GM19468 (cell line): ENCODE measurements around the gene NHS.

Source experiments
- ATAC-seq: cut with Tn5 transposase; IDR thresholded peaks from one replicate; pipeline ENCODE4 v1.9.1; 2021; ENCODE audit warnings: mild to moderate bottlenecking, moderate library complexity, moderate number of reproducible peaks; ENCODE audit not compliant: unreplicated experiment; ENCODE audit errors: extremely low read depth

NHS gene

GRCh38 chrX:17403972-17404371 is 29.0 kb downstream of the NHS start:
- no peak for ATAC-seq

DNA sequence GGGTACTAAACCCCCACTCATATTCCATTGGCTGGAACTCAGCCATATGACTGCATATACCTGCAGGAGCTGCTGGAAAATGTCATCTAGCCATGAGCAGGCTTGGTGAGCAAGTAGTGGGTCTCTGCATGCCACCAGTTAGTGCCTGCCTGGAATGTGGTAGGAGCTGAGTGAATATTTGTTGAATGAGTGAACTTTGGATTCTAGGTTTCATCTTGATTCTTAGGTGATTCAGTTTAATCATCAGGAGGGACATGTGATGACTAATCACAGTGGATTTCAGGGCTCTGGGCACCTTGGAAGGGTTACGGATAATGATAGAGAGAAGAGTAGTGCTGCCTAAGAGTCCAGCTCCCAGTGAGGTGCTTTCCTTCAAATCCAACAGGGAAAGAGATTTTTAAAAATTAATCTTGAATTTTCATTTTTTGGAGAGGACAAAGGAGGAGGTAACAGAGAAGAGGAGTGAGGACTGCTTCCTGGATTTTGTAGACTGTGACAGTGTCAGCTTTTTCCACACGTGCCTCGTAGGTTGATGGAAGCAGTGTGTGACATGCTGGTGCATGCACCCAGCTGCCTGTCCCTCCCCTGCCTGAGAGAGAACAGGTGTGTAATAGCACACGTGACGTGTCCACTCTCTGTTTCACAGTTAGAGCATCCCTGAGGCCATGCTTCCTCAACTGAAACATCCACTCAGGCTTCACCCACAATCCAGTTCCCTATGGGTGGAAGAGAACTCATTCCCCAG is 30.4 kb downstream of the NHS start:
- no peak for ATAC-seq

GRCh38 chrX:17409566-17410290 is 34.7 kb downstream of the NHS start:
- no peak for ATAC-seq

GRCh38 chrX:17410651-17411050 is 35.7 kb downstream of the NHS start:
- no peak for ATAC-seq

DNA sequence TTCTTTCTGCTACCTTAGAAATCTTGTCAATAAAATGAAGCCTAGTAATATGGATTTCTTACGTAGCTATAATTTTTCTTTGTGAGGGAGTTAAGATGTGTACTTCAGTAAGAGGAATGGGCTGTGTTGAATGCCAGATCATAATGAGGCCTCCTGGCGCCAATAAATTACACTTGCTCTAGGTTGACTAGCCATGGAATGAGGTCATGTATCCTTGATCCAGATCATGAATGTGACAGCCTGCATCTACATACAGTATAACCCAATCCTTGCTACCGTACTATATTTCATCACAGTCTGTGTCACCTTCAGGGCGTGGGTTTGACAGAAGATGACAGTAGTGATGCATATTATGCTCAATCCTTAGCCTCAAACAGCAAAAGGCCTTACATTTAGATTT is 36.2 kb downstream of the NHS start:
- ATAC-seq, result no peak

GRCh38 chrX:17412692-17413091 is 37.7 kb downstream of the NHS start:
- no peak for ATAC-seq

DNA sequence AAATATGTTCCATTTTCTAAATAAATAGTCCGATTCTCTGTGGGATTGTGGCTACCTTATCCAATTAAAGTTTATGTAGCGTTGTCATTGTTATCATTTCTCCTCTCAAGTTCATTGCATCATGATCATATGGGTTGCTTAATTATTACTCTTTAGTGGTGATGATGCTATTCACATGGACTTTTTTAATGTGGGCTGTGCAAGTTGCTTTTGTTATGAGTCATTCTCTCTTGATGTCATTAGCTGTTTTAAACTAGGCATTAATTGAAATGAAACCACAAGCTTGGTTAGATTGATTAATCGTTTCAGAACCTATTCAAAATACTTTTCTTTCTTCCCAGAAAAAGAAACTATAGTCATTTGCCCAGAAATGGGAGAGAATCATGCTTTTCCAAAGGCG is 38.2 kb downstream of the NHS start:
- no peak for ATAC-seq

- ATAC-seq, result no peak
Observed at GRCh38 chrX:17414027-17414658, 39.1 kb downstream of the NHS start.

DNA sequence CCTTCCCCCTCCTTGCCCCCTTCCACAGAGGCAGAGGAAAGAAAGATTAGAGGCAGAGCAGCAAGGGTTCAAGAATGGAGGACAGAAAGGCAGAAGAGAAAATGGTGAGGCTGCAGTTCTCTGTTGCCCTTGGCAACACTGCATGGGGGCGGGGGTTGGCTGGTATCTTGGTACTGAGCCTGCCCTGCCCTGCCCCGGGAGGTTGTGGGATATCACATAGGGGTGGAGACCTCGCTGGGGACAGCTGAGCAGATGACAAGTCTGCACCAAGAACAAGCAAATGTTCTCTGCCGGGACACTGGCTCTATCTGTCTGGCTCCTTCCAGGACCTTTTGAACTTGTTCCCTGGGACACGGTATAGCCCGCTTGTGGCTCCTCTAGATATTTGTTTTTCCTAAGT is 39.8 kb downstream of the NHS start:
- no peak for ATAC-seq

GRCh38 chrX:17415242-17415810 is 40.3 kb downstream of the NHS start:
- ATAC-seq, result no peak

GRCh38 chrX:17417372-17417771 is 42.4 kb downstream of the NHS start:
- ATAC-seq, result no peak

DNA sequence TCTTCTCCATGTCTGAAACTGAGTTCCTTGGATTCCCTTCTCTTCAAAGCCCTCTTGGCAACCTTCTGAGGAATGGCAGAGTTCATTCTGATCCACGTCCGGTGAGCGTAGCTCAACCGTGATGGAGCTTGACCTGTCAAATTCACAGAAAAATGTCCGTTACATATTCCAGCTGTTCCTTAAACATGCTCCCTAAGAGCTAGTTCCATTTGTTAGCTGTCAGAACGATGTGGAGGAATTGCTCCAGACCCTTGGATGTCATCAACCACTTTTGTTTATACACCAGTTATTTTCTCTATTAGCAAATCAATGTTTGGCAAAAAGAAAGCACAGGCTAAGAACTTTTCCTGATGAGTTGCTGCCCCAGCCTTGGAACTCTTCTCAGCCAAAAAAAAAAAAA is 50.1 kb downstream of the NHS start:
- no peak for ATAC-seq

- no peak for ATAC-seq
Observed at GRCh38 chrX:17425551-17425950, 50.6 kb downstream of the NHS start.

GRCh38 chrX:17431171-17431570 is 56.2 kb downstream of the NHS start:
- ATAC-seq, result no peak

- no peak for ATAC-seq
Observed at GRCh38 chrX:17432158-17432557, 57.2 kb downstream of the NHS start.

DNA sequence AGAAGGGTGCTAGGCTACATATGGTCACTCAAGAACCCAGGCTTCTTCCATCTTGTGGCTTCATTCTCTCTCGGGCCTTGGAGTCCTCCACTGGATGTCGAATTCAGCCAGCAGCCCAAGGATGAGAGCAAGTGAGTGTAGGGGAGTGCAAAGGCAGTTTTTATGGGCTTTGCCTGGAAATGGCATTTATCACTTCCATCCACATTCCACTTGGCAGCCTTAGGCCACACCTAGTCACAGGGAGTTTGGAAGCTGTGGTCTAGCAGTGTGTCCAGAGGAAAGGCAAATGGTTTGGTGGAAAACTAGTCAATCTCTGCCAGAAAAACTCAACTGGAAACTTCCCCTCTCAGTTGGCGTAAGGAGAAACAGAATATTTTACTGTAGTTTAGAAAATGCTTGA is 59.0 kb downstream of the NHS start:
- no peak for ATAC-seq

GRCh38 chrX:17435476-17435875 is 60.5 kb downstream of the NHS start:
- ATAC-seq, result no peak

DNA sequence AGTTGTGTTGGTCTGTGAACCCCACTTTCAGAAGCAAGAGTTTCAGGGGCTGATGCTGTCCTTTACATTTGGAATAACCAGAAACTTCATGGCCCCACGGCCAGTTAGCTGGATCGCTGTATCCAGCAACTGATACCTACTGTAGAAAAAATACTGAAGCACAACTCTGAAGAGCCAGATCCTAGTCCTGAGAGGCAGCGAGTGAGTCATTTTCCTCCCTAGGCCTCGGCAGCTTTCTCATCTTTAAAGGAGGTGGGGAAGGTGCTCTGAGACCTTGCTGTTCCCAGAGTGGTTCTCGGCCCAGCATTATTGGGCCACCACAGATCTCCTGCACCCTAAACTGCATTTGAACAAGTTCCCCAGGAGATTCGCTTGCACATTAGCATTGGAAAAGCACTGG is 63.2 kb downstream of the NHS start:
- no peak for ATAC-seq

DNA sequence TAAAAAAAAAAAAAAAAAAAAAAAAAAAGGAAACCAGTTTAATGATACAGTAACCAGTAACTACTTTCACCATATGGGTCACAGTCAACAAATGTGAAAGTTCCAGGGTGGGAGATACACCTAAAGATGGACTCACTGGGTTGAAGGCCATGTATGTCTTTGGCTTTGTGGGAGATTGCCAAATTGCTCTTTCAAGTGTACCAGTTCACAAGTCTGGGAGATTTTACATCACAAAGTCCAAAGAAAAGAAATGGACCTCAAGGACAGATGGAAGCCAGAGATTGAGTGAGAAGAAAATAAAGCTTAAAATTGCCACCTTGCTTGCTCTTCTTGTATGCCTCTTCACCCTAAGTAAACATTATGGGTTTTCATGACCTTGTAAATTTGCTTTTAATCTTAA is 65.3 kb downstream of the NHS start:
- ATAC-seq, result no peak

DNA sequence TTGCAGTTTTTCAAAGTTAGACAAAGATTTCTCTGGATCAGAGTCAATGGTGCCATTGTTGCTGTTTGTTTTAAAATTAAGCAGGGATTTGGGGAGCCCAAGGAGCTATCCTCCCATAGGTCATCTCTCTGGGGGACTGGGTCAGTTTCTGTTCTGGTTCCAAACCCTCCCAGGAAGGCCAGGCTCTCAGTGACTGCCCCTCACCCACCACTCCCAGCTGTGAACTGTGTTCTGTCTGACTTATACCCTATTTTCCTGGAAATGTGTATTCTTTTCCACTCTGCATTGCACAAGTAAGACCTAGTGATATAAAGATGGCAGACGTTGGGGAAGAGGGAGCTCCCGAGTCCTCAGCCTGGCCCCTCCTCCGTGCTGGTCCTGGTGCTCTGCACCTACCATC is 65.8 kb downstream of the NHS start:
- no peak for ATAC-seq

- no peak for ATAC-seq
Observed at GRCh38 chrX:17441965-17442364, 67.0 kb downstream of the NHS start.
